HEK293 (cell line): ENCODE results near the gene MALRD1.

ENCODE experiments used
- CTCF ChIA-PET: fragments of 350-600 bp; formaldehyde crosslinking; extraction: SDS; loops from one replicate; lab custom pipeline; 2021; ENCODE audit warnings: antibody characterized with exemption; lab: Yijun Ruan, JAX
- POLR2A ChIA-PET: fragments of 300-600 bp; formaldehyde crosslinking; extraction: SDS; loops from one replicate; lab custom pipeline; 2020; ENCODE audit warnings: antibody characterized with exemption, inconsistent platforms; lab: Yijun Ruan, JAX
- H3K27ac ChIP-seq: fragments of 200-500 bp; sonication (Bioruptor generic); 2 replicates; pipeline ENCODE4 v1.5.1; 2014; ENCODE audit warnings: low read depth, low read length, control low read depth, inconsistent platforms; ENCODE audit errors: extremely low read depth
- H3K36me3 ChIP-seq, 2 experiments: fragments of 200-500 bp in 1 of 2; sonication (Bioruptor generic) in 1 of 2; 1 replicate in 1 of 2; 2 replicates in 1 of 2; pipeline ENCODE4 v1.5.1; 2014 to 2017; ENCODE audit warnings: inconsistent platforms in 2 of 2, low read length in 2 of 2; ENCODE audit not compliant: control insufficient read depth in 2 of 2, insufficient read depth in 1 of 2
- H3K4me1 ChIP-seq: fragments of 200-500 bp; sonication (Bioruptor generic); 2 replicates; pipeline ENCODE4 v1.5.1; 2014; ENCODE audit warnings: mild to moderate bottlenecking, low read length, inconsistent platforms; ENCODE audit not compliant: control insufficient read depth, insufficient read depth
- H3K4me3 ChIP-seq: 2 replicates; pipeline ENCODE4 v1.5.1; 2011; ENCODE audit warnings: low read depth, mild to moderate bottlenecking, control low read depth, low read length, moderate library complexity
- H3K9me3 ChIP-seq: fragments of 200-500 bp; sonication (Bioruptor generic); 2 replicates; pipeline ENCODE4 v1.5.1; 2014; ENCODE audit warnings: low read depth, low read length, inconsistent platforms; ENCODE audit not compliant: control insufficient read depth, insufficient read depth
- GFI1B ChIP-seq: fragments of 450-650 bp; formaldehyde crosslinking; IDR thresholded peaks from 2 replicates; pipeline ENCODE4 v1.5.1; 2016; ENCODE audit warnings: missing biosample characterization, missing genetic modification characterization
- HOXA7 ChIP-seq: sonication (generic); formaldehyde crosslinking; IDR thresholded peaks from 2 replicates; pipeline ENCODE4 v1.8.1; 2022; ENCODE audit warnings: missing genetic modification reagents, borderline replicate concordance
- REPIN1 ChIP-seq: fragments of 450-650 bp; formaldehyde crosslinking; IDR thresholded peaks from 2 replicates; pipeline ENCODE4 v1.5.1; 2017; ENCODE audit warnings: missing biosample characterization, missing genetic modification characterization, low read depth
- TSHZ1 ChIP-seq: fragments of 450-650 bp; formaldehyde crosslinking; IDR thresholded peaks from 2 replicates; pipeline ENCODE4 v1.5.1; 2016; ENCODE audit warnings: missing biosample characterization, missing genetic modification characterization, borderline replicate concordance
- YY2 ChIP-seq: fragments of 450-650 bp; formaldehyde crosslinking; IDR thresholded peaks from 2 replicates; pipeline ENCODE4 v1.5.1; 2016; ENCODE audit warnings: missing biosample characterization, missing genetic modification characterization
- ZBTB1 ChIP-seq: fragments of 450-650 bp; formaldehyde crosslinking; IDR thresholded peaks from 2 replicates; pipeline ENCODE4 v1.5.1; 2016; ENCODE audit warnings: missing biosample characterization, missing genetic modification characterization
- ZBTB21 ChIP-seq: fragments of 450-650 bp; formaldehyde crosslinking; IDR thresholded peaks from 2 replicates; pipeline ENCODE4 v1.5.1; 2017; ENCODE audit warnings: missing biosample characterization, missing genetic modification characterization
- ZBTB7A ChIP-seq: fragments of 450-650 bp; formaldehyde crosslinking; IDR thresholded peaks from 2 replicates; pipeline ENCODE4 v1.5.1; 2016; ENCODE audit warnings: low read depth, missing biosample characterization, missing genetic modification characterization
- ZBTB8A ChIP-seq: fragments of 450-650 bp; formaldehyde crosslinking; IDR thresholded peaks from 2 replicates; pipeline ENCODE4 v1.5.1; 2016; ENCODE audit warnings: missing biosample characterization, missing genetic modification characterization
- ZIC2 ChIP-seq: fragments of 450-650 bp; formaldehyde crosslinking; IDR thresholded peaks from 2 replicates; pipeline ENCODE4 v1.5.1; 2016; ENCODE audit warnings: missing biosample characterization, missing genetic modification characterization
- ZNF184 ChIP-seq: fragments of 450-650 bp; IDR thresholded peaks from 2 replicates; pipeline ENCODE4 v1.5.1; 2018; ENCODE audit warnings: missing biosample characterization, mild to moderate bottlenecking, missing genetic modification characterization
- ZNF426 ChIP-seq: fragments of 450-650 bp; formaldehyde crosslinking; IDR thresholded peaks from 2 replicates; pipeline ENCODE4 v1.5.1; 2017; ENCODE audit warnings: missing biosample characterization, missing genetic modification characterization, mild to moderate bottlenecking, inconsistent platforms, moderate library complexity
- ZNF48 ChIP-seq: fragments of 450-650 bp; formaldehyde crosslinking; IDR thresholded peaks from 2 replicates; pipeline ENCODE4 v1.5.1; 2016; ENCODE audit warnings: missing biosample characterization, missing genetic modification characterization
- ZNF510 ChIP-seq: fragments of 450-650 bp; formaldehyde crosslinking; IDR thresholded peaks from 2 replicates; pipeline ENCODE4 v1.5.1; 2018; ENCODE audit warnings: mild to moderate bottlenecking, missing genetic modification characterization, missing biosample characterization; ENCODE audit not compliant: insufficient replicate concordance
- ZNF529 ChIP-seq: fragments of 450-650 bp; formaldehyde crosslinking; IDR thresholded peaks from 2 replicates; pipeline ENCODE4 v1.5.1; 2017; ENCODE audit warnings: missing genetic modification characterization, missing biosample characterization; ENCODE audit not compliant: insufficient replicate concordance
- ZNF623 ChIP-seq: fragments of 450-650 bp; formaldehyde crosslinking; IDR thresholded peaks from 2 replicates; pipeline ENCODE4 v1.5.1; 2016; ENCODE audit warnings: missing biosample characterization, missing genetic modification characterization
- ZNF664 ChIP-seq: fragments of 450-650 bp; formaldehyde crosslinking; IDR thresholded peaks from 2 replicates; pipeline ENCODE4 v1.5.1; 2016; ENCODE audit warnings: missing biosample characterization, missing genetic modification characterization
- ZNF670 ChIP-seq: fragments of 450-650 bp; formaldehyde crosslinking; IDR thresholded peaks from 2 replicates; pipeline ENCODE4 v1.5.1; 2016; ENCODE audit warnings: missing biosample characterization, missing genetic modification characterization, low read depth
- ZNF701 ChIP-seq: fragments of 450-650 bp; formaldehyde crosslinking; IDR thresholded peaks from 2 replicates; pipeline ENCODE4 v1.5.1; 2016; ENCODE audit warnings: missing biosample characterization, missing genetic modification characterization
- ZNF776 ChIP-seq: fragments of 450-650 bp; formaldehyde crosslinking; IDR thresholded peaks from 2 replicates; pipeline ENCODE4 v1.5.0; 2017; ENCODE audit warnings: missing biosample characterization, missing genetic modification characterization, borderline replicate concordance
- ZNF830 ChIP-seq: fragments of 450-650 bp; IDR thresholded peaks from 2 replicates; pipeline ENCODE4 v1.5.0; 2018; ENCODE audit warnings: missing biosample characterization, missing genetic modification characterization, low read depth, mild to moderate bottlenecking, moderate library complexity
- ZNF843 ChIP-seq: fragments of 450-650 bp; formaldehyde crosslinking; IDR thresholded peaks from 2 replicates; pipeline ENCODE4 v1.5.1; 2016; ENCODE audit warnings: missing biosample characterization, missing genetic modification characterization
- TF ChIP-seq, protein P1 (sequence below): fragments of 450-650 bp; formaldehyde crosslinking; IDR thresholded peaks from 2 replicates; pipeline ENCODE4 v1.5.1; 2016; ENCODE audit warnings: missing biosample characterization, missing genetic modification characterization
- TF ChIP-seq, protein P2 (sequence below): fragments of 450-650 bp; formaldehyde crosslinking; IDR thresholded peaks from 2 replicates; pipeline ENCODE4 v1.5.1; 2017; ENCODE audit warnings: missing biosample characterization, missing genetic modification characterization

The MALRD1 gene

DNA sequence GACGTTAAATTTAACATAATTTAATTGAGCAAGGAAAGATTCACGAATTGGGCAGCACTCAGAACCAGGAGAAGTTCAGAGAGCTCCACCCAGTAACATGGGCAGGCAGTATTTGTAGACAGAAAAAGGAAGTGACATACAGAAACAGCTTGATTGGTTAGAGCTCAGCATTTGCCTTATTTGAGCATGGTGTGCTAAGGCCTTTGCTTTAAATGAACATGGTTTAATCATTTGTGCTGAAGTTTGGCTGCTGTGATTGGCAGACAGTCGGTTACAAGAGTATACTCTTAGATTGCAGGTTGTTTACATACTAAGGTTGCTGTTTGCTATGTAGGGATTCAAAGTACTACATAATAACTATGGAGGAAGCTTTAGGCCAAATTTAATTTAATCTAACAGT, 199.2 kb downstream of the MALRD1 start:
- Histone ChIP-seq H3K4me1 (no peaks in the 10 kb centered on the region), H3K9me3 (no peaks in the 10 kb centered on the region), H3K4me3 (no peak overlapping the region), H3K27ac (no peak overlapping the region), H3K36me3 (no peaks in the 10 kb centered on the region)
- CTCF ChIA-PET: interaction anchor here (1.3 kb wide), 1 partner anchor 80 kb away, joined by 3 read pairs; no protein-coding TSS in a partner anchor
- POLR2A ChIA-PET: no interaction called here
- no peak for TF ChIP-seq ZNF670 (tag by site-specific recombination)
- no peak for TF ChIP-seq ZBTB1 (tag by site-specific recombination)
- TF ChIP-seq ZNF510: no peak
- no peak for TF ChIP-seq ZNF184 (tag by site-specific recombination)
- TF ChIP-seq ZNF529: no peak
- no peak for TF ChIP-seq TSHZ1 (tag by site-specific recombination)
- TF ChIP-seq, protein P1, sequence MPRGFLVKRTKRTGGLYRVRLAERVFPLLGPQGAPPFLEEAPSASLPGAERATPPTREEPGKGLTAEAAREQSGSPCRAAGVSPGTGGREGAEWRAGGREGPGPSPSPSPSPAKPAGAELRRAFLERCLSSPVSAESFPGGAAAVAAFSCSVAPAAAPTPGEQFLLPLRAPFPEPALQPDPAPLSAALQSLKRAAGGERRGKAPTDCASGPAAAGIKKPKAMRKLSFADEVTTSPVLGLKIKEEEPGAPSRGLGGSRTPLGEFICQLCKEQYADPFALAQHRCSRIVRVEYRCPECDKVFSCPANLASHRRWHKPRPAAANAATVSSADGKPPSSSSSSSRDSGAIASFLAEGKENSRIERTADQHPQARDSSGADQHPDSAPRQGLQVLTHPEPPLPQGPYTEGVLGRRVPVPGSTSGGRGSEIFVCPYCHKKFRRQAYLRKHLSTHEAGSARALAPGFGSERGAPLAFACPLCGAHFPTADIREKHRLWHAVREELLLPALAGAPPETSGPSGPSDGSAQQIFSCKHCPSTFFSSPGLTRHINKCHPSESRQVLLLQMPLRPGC (tag by site-specific recombination): no peak

DNA sequence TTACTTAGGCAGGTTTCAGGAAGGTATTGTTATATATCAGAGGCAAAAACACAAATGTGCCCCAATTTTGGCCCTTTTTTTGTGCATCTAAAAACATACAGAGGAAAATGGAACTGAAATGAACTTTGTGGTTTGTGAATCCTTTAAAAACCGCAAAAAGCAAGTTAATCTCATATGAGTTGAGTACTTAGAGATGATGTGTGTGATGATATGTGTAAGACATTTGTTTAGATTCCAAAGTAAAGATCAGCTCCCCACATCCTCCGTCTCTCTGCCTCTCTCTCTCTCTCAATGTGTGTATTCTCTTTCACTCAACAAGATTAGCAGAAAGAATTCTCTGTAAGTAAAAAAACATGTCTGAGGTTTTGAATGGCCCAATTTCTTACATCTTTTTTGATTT, 201.9 kb downstream of the MALRD1 start:
- no peak overlapping the region for H3K27ac ChIP-seq
- TF ChIP-seq ZNF830 (tag by site-specific recombination): no peak
- H3K4me1 ChIP-seq: no peaks in the 10 kb centered on the region
- ChIA-PET CTCF (no interaction called here), POLR2A (no interaction called here)
- H3K36me3 ChIP-seq: no peaks in the 10 kb centered on the region
- H3K9me3 ChIP-seq: no peaks in the 10 kb centered on the region
- H3K4me3 ChIP-seq: no peak overlapping the region

- POLR2A ChIA-PET: no interaction called here
- Histone ChIP-seq H3K9me3 (no peaks in the 10 kb centered on the region), H3K36me3 (no peaks in the 10 kb centered on the region), H3K4me1 (no peaks in the 10 kb centered on the region), H3K4me3 (no peak overlapping the region), H3K27ac (no peak overlapping the region)
- CTCF ChIA-PET: no interaction called here
- TF ChIP-seq ZIC2 (no peak), ZNF830 (tag by site-specific recombination) (no peak), ZNF664 (no peak), ZNF843 (tag by site-specific recombination) (no peak), ZNF623 (tag by site-specific recombination) (no peak), ZBTB8A (no peak)
- TF ChIP-seq, all 188 proteins: peak for 0
These were observed 203.9 kb downstream of the MALRD1 start for GRCh38 chr10:19252531-19252930.

GRCh38 chr10:19256331-19256730, 207.7 kb downstream of the MALRD1 start:
- no peaks in the 10 kb centered on the region for H3K9me3 ChIP-seq
- CTCF ChIA-PET: interaction anchor here (0.6 kb wide), 1 partner anchor 1323 kb away, joined by 3 read pairs; no protein-coding TSS in a partner anchor
- H3K4me1 ChIP-seq: no peaks in the 10 kb centered on the region
- no peaks in the 10 kb centered on the region for H3K36me3 ChIP-seq
- no peak overlapping the region for H3K27ac ChIP-seq
- POLR2A ChIA-PET: no interaction called here
- H3K4me3 ChIP-seq: no peak overlapping the region
- no peak for TF ChIP-seq ZNF776 (tag by site-specific recombination)
- TF ChIP-seq, protein P2, sequence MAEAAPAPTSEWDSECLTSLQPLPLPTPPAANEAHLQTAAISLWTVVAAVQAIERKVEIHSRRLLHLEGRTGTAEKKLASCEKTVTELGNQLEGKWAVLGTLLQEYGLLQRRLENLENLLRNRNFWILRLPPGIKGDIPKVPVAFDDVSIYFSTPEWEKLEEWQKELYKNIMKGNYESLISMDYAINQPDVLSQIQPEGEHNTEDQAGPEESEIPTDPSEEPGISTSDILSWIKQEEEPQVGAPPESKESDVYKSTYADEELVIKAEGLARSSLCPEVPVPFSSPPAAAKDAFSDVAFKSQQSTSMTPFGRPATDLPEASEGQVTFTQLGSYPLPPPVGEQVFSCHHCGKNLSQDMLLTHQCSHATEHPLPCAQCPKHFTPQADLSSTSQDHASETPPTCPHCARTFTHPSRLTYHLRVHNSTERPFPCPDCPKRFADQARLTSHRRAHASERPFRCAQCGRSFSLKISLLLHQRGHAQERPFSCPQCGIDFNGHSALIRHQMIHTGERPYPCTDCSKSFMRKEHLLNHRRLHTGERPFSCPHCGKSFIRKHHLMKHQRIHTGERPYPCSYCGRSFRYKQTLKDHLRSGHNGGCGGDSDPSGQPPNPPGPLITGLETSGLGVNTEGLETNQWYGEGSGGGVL (tag by site-specific recombination): no peak
- no peak for TF ChIP-seq YY2 (tag by site-specific recombination)
- no peak for TF ChIP-seq ZNF426
- TF ChIP-seq ZNF48 (tag by site-specific recombination): no peak
- TF ChIP-seq ZBTB7A (tag by site-specific recombination): no peak
- no peak for TF ChIP-seq ZBTB21 (tag by site-specific recombination)
- TF ChIP-seq ZNF701 (tag by site-specific recombination): no peak
- no peak for TF ChIP-seq REPIN1
- TF ChIP-seq GFI1B: no peak
- no peak for TF ChIP-seq HOXA7 (CRISPR knock-in tag)
